GM21447 (cell line): ENCODE results near the gene CHST15.

Source experiments
- ATAC-seq: cut with Tn5 transposase; IDR thresholded peaks from one replicate; pipeline ENCODE4 v1.9.1; 2021; ENCODE audit not compliant: unreplicated experiment

The CHST15 gene

GRCh38 chr10:124002391-124003069 lies 90.9 kb downstream of the CHST15 start:
- no peak for ATAC-seq

- no peak for ATAC-seq
Observed at GRCh38 chr10:124001391-124002148, 91.8 kb downstream of the CHST15 start.

- no peak for ATAC-seq
Observed at GRCh38 chr10:124000792-124001201, 92.6 kb downstream of the CHST15 start.

- no peak for ATAC-seq
Observed at GRCh38 chr10:123999956-124000615, 93.3 kb downstream of the CHST15 start.

- ATAC-seq: no peak
Observed at GRCh38 chr10:123999261-123999660, 94.1 kb downstream of the CHST15 start.

- ATAC-seq: no peak
Observed at GRCh38 chr10:123998197-123999141, 94.9 kb downstream of the CHST15 start.

GRCh38 chr10:123997486-123998196 lies 95.8 kb downstream of the CHST15 start:
- no peak for ATAC-seq

DNA sequence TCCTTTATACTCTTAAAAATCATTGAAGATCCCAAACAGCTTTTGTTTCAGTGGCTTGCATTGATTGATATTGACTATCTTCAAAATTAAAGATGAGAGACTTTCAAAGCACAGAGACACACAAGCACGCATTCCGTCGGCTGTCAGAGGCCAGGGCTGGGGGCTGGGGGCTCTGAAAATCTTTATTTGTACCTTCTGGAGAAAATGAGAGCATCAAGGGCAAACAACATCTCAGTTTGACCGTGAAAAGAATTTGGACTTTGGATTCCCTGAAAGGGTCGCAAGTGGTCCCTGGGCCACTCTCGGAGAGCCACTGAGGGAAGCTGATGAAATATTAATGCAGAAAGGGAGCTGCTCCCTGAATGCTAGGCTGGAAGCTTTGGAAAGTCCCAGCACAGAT lies 96.4 kb downstream of the CHST15 start:
- no peak for ATAC-seq

DNA sequence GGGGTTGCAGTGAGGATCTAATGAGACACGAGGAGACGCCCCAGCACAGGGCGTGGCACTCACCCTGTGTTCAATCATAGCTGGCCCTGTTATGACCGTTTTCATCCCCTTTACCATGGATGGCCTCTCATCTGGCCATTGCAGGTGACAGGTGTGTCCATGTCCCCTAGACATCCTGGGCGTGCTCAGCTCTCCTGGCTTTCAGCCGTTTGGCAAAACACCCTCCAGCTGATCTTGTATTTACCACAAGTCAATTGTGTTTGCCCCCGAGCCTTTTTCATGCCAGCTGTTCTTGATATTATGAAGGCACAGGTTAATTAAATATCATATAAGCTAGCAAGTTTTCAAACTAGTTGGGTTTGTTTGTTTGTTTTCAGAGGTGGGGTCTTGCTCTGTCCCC lies 97.1 kb downstream of the CHST15 start:
- no peak for ATAC-seq

DNA sequence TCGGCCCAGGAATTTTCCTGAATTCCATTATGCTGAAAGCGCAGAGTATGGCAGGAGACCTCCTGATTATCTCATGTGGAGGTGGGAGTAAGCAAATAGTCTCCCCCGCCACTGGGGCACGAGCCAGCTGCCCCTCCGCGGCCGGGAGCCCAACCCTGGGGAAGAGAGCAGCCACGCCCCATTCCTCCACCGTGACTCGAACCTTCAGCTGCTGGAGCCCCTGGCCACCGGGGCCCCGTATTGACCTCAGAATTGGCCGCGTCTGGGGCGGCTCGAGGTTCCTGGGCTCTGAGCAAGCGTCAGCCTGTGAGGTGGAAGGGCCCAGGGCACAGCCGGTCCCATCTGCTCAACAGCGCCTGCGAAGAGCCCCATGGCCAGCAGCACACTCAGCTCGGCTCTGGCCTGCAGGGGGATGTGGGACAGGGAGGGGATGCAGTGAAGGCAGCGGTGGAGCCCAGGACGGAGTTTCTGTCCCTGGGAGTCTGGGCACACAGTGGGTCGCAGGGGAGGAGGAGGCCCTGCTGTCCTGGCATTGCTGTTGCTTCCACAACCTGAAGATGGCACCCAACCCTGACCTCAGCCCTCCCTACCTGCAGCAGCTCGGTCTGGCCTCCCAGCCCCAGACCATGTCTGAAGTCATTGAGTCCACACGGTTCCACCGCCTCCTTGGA lies 97.8 kb downstream of the CHST15 start:
- ATAC-seq: no peak

GRCh38 chr10:123995082-123995460 lies 98.3 kb downstream of the CHST15 start:
- ATAC-seq: no peak

DNA sequence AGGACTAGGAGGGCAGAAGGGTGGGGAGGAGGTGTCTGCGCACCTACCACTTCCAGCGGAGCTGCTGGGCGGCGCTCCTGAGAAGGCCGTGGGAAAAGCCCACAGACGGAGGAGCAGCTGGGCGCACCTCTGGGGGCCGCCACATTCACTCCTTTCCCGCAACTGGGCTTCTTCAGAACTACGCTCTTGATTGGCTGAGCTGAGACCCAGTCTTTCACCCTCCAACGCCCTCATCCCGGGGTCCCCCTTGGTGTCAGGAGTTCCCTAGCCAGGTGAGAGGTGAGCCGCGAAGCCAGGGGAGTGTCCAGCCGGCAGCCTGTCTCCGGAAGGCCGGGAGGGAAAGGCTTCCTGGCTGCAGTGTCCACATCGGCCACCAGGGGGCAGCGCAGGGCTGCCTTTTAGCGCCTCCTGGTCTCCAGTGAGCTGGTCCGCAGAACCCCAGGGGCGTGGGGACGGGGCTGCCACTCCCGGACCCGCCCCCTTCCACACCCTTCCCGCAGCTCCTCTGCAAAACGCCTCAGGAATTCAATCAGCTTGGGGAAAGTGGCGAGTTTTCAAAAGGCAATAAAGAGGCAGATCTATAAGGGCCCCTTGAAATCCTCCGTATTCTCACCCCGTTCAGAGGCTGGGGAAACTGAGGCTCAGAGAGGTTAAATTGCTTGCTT lies 98.8 kb downstream of the CHST15 start:
- peak; percentile 57 for ATAC-seq

DNA sequence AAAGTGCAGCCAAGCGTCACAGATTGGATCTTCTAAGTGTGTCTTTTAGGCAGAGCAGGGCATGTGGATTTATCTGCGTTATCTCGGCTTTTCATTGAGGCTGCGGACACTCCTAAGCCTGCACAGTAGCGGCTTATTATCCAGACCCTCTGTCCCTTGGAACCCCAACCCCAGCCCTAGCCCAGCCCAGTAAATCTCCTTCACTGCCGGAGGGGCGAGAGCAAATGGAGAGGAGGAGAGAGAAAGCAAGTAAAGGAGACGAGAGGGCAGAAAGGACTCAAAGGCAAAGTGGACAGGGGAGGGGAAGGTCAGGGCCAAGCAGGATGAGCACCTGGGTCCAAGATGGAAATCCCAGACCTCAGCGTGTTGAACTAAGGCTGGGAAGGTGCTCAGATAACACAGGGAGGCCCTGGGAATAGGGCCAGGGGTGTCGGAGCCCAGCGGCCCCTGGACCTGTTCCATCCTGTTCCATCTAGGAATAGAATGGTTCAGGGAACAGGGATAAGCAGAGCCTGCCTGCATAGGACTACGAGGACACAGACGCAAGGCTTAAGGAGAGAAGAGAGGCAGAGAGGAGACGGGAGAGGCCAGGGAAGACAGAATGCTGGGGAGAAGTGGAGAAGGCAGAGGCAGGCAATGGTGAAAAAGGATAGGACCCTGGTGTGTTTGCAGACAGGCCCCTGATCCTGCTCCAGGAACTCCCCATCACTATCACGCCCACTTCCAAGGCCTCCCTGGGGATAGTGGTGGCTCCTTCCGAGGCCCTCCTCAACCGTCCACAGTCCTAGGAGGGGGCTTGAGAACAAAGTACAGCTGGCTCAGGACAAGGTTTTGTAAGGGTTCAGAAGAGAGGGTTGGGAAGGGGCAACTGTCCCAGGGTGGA lies 99.6 kb downstream of the CHST15 start:
- ATAC-seq: no peak

DNA sequence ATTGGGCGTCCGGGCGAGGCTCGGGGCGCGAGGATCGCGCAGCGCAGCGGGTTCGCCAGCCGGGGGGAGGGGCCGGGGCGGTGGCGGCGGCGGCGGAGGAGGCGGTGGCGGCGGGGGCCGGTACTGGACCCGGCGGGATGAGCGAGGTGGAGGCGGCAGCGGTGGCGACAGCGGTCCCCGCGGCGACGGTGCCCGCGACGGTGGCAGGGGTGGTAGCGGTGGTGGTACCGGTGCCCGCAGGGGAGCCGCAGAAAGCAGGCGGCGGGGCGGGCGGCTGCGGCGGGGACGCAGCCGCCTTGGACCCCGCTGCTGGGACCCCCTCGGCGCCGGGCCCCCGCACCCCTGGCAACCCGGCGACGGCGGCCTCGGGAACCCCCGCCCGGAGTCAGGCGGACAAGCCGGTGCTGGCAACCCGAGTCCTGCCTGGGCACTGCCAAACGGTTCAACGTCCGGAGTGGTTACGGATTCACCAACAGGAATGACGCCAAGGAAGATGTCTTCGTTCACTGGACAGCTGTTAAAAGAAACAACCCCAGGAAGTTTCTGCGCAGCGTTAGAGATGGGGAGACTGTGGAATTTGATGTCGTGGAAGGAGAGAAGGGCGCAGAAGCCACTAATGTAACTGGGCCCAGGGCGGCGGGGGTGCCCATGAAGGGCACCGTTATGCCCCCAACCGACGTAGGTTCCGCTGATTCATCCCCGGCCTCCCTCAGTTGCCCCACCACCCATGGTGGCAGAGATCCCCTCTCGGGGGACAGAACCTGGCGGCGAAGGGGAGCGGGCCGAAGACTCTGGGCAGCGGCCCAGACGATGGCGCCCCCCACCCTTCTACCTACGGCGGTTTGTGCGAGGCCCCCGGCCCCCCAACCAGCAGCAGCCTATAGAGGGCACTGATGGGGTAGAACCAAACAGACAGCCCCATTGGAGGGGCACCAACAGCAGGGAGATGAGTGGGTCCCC lies 101.5 kb downstream of the CHST15 start:
- ATAC-seq: no peak

GRCh38 chr10:123990889-123991288 lies 102.5 kb downstream of the CHST15 start:
- ATAC-seq: no peak

- ATAC-seq: no peak
Observed at GRCh38 chr10:123988694-123989093, 104.7 kb downstream of the CHST15 start.

DNA sequence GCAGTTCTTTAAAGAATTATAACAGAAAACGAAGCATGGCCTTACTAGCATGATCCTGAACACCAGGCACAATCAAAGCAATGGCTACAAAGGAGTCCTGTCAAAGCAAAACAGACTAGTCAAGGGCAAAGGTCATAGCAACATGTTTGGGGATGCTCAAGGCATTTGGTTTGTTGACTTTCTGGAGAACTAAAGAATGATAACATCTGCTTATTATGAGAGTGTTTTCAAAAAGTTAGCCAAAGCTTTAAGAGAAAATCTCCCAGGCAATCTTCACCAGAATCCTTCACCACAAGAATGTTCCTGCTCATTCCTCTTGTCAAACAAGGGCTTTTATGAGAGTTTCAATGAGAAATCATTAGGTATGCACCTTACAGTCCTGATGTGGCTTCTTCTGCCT lies 106.7 kb downstream of the CHST15 start:
- ATAC-seq: no peak
